ENCODE results near the gene KREMEN2. TPM values are rescaled to one million over a fixed set of nuclear protein-coding genes. Genes with fewer than 3 reads are reported as not detected.
"Not testable (repeated sequence)": the region's sequence is repeated elsewhere in the genome, so short reads cannot be mapped to it uniquely, and the experiment has no call there.

Gene KREMEN2
- 6.0 and 11.0 TPM in 2 replicates for total RNA-seq (2014; rRNA removed; shearing (Covaris generic))

DNA sequence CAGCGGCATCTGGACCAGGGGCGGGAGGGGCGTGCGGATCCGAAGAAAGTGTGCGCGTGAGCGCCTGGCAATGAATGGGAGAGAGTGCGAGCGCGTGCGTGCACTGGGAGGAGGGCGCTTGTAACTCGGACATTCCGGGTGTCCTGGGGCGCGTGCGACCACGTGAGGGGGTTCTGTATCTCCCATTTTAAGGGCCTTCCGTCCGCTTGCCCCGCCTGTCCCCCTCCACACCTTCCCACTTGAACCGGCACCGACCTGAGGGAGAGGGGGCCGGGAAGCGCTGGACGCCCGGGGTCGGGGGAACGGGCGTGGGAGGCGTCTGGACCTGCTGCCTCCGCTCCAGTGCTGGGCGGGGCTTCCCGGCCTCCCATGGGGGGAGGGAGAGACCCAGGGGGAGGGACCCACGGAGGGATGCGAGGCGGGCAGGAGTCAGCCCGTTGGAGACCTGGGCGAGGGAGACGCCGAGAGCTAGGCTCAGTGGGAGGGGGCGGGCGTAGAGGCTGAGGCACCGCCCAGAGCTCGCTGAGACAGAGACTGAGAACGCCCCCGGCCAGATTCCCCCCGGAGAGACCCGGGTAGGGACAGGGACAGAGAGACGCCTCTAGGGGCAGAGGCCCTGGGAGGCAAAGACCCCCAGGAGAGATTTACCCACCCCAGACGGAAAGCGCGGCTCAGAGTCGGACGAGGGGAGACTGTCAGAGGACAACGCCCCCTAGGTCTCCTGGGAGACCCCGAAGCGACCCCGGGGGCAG is at the start of gene KREMEN2:
Gene KREMEN2, plus strand, starts transcription at position 553 of the 752 bp plus-strand sequence. CDS start 246 bp downstream, outside the sequence.
- peak; percentile 71 for DNase-seq (ENCODE audit: low spot score)

GRCh38 chr16:2915196-2915929 is 48.7 kb upstream of the KREMEN2 start:
- peak; percentile 48 for DNase-seq (ENCODE audit: low spot score)

DNA sequence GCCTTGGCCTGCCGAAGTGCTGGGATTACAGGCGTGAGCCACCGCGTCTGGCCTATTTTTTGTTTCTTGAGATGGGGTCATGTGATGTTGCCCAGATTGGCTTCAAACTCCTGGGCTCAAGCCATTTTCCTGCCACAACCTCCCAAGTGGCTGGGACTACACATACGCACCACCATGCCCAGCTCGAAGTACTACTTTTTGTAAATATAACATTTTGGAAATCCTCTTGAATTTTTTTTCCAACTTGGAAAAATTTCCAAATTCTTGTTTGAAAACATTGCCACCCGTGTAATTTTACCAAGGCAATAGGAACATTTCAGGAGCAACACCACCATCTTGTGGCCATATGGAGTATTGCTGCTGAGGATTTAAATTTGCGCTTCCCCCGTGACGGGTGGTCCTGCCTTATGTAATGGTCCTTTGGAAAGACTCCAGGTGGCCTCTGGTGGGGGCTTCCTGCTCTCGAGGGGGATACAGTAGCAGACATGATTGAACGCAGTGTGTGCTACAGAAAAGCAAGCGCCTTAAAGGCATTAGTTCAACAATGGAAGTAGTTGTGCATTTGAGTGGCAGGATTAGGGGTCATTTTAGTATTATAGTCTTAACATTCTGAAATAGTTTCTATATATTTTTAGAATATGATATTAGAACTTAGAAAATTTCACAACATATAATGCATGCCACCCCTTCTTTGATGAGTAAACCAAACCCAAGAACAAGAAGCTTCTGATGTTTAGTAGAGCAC is 44.4 kb upstream of the KREMEN2 start:
- peak; percentile 45 for DNase-seq (ENCODE audit: low spot score)

- DNase-seq (ENCODE audit: low spot score): no peak
These were observed 40.6 kb upstream of the KREMEN2 start for GRCh38 chr16:2923481-2923880.

DNA sequence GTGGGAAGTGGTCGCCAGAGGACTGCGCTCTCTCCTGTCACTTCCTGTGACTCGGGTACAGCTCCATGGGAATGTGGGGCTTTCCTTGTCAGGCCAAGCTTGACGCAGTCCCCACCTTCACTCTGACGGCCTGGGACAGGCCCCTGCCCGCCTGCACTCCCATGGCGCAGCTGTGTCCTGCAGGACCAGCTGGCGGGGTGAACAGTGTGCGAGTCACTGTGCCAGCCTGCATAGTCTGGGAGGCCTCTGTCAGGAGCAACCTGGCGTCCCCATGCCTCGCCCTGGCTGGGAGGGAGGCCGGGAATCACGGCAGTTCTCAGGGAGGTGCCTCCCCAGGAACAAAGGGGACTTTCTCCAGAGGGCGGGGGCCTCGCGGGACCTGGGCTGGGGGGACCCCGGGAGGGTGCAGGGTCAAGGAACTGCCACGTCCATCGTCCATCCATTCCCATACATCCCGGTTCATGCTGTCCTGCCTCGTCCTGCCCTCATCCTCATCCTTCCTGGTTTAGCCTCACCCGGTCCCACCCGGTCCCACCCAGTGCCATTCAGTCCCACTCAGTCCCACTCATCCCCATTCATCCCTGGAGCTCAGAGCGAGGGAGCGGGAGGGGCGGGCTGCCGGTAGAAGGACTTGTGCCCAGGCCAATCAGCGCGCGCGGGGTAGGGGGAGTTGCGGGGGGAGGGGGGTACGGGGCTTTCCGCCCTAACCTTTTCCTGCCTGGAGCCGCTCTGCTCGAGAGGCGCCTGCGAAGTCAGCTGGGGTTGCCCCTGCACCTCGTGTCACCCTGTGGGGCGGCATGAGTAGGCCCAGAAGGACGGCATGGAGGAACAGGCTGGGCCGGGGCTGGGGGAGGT is 38.9 kb upstream of the KREMEN2 start:
- DNase-seq (ENCODE audit: low spot score): no peak

DNA sequence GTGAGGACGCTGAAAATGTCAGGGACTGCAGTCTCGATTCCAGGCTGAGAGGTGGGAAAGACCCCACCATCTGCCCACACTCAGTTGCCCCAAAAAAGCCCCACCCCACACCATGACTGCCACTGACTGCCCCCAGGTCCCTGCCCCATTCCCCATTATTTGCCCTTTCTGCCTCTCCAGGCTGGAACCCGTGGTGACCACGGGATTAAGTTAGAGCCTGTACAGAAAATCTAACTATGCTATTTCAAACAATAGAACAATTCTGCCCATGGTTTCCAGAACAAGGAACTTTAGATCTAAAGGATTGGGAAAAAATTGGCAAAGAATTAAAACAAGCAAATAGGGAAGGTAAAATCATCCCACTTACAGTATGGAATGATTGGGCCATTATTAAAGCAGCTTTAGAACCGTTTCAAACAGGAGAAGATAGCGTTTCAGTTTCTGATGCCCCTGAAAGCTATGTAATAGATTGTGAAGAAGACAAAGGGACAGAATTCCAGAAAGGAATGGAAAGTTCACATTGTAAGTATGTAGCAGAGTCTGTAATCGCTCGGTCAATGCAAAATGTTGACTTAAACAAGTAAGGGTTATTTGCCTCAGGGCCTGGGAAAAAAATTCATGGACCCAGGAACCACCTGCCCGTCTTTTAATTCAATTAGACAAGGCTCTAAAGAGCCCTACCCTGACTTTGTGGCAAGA is 38.0 kb upstream of the KREMEN2 start:
- DNase-seq (ENCODE audit: low spot score): no peak

DNA sequence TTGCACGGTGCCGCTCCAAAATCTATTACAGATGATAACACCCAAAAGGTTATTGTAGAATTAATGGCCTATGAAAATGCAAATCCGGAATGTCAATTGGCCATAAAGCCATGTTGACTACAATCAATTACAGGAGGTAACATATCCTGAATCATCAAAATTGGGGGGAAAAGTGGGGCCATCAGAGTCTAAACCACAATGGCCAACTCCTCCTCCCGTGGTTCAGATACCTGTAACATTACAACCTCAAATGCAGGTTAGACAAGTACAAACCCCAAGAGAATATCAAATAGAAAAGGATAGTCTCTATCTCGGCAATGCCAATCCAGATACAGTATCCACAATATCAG is 37.5 kb upstream of the KREMEN2 start:
- DNase-seq (ENCODE audit: low spot score): no peak

- DNase-seq (ENCODE audit: low spot score): peak; percentile 83
These were observed 36.9 kb upstream of the KREMEN2 start for GRCh38 chr16:2927010-2927646.

DNA sequence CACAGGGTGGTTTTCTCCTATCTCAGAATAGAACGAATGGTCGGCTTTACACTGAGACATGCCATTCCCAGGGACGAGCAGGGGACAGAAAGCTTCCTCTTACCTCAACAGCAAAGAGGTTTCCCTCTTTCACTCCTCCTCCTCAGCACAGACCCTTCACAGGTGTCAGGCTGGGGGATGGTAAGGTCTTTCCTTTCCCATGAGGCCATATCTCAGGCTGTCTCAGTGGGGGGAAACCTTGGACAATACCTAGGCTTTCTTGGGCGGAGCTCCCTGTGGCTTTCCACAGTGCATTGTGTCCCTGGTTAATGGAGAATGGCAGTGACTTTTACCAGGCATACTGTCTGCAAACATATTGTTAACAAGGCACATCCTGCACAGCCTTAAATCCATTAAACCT is 35.9 kb upstream of the KREMEN2 start:
- not testable (repeated sequence) for DNase-seq (ENCODE audit: low spot score)

- DNase-seq (ENCODE audit: low spot score): no peak
These were observed 35.3 kb upstream of the KREMEN2 start for GRCh38 chr16:2928796-2929195.

GRCh38 chr16:2929693-2930092 is 34.4 kb upstream of the KREMEN2 start:
- no peak for DNase-seq (ENCODE audit: low spot score)

DNA sequence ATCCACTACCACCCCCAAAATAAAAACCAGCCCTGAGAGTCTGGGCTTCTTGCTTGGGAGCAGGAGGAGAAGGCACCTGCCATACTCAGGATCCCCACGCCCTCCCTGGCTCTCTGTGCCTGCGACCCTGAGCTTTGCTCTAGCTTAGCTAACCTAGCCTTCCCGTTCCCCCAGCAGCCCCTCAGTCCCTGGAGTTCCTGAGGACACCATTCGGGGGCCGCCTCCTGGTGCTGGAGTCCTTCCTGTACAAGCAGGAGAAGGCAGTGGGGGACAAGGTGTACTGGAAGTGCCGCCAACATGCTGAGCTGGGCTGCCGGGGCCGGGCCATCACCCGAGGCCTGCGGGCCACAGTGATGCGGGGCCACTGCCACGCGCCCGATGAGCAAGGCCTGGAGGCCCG is 33.8 kb upstream of the KREMEN2 start:
- DNase-seq (ENCODE audit: low spot score): no peak

DNA sequence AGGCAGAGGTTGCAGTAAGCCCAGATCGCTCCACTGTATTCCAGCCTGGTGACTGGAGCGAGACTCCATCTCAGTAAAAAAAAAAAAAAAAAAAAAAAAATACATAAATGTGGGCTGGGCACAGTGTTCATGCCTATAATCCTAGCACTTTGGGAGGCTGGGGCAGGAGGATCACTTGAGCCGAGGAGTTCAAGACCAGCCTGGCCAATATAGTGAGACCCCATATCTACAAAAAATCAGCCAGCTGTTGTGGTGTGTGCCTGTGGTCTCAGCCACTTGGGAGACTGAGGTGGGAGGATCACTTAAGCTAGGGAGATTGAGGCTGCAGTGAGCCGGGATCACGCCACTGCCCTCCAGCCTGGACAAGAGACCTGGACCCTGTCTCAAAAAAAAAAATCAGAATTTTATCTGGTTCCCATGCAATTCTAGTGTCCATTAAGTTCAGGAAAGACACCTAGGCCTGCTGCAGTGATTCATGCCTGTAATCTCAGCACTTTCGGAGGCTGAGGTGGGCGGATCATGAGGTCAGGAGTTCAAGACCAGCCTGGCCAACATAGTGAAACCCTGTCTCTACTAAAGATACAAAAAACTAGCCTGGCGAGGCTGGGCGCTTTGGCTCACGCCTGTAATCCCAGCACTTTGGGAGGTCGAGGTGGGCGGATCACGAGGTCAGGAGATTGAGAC is 32.7 kb upstream of the KREMEN2 start:
- DNase-seq (ENCODE audit: low spot score): not testable (repeated sequence)

DNA sequence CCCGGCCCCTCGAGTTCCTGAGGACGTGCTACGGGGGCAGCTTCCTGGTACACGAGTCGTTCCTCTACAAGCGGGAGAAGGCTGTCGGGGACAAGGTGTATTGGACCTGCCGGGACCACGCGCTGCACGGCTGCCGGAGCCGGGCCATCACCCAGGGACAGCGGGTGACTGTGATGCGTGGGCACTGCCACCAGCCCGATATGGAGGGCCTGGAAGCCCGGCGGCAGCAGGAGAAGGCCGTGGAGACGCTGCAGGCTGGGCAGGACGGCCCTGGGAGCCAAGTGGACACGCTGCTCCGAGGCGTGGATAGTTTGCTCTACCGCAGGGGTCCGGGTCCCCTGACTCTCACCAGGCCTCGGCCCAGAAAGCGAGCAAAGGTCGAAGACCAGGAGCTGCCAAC is 30.9 kb upstream of the KREMEN2 start:
- DNase-seq (ENCODE audit: low spot score): no peak

DNA sequence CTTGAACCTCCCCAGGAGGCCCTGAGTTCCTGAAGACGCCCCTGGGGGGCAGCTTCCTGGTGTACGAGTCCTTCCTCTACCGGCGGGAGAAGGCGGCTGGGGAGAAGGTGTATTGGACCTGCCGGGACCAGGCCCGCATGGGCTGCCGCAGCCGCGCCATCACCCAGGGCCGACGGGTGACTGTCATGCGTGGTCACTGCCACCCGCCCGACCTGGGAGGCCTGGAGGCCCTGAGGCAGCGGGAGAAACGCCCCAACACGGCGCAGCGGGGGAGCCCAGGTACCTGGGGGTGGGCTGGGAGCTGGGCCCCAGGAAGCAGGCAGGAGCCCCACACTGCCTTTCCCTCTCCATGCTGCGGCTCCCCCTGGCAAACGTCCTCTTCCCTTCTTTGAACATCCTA is 30.4 kb upstream of the KREMEN2 start:
- DNase-seq (ENCODE audit: low spot score): no peak

- DNase-seq (ENCODE audit: low spot score): no peak
These were observed 29.6 kb upstream of the KREMEN2 start for GRCh38 chr16:2934450-2934849.

GRCh38 chr16:2936436-2937011 is 27.6 kb upstream of the KREMEN2 start:
- DNase-seq (ENCODE audit: low spot score): no peak

GRCh38 chr16:2937170-2937569 is 26.9 kb upstream of the KREMEN2 start:
- no peak for DNase-seq (ENCODE audit: low spot score)

- DNase-seq (ENCODE audit: low spot score): no peak
These were observed 25.9 kb upstream of the KREMEN2 start for GRCh38 chr16:2938206-2938605.

GRCh38 chr16:2939968-2940367 is 24.1 kb upstream of the KREMEN2 start:
- no peak for DNase-seq (ENCODE audit: low spot score)
